GM12872 (cell line): ENCODE results near the gene TTC21A.

ENCODE experiments used
- CTCF ChIP-seq: IDR thresholded peaks from 3 replicates; pipeline ENCODE4 v1.5.1; 2011; ENCODE audit warnings: low read depth, mild to moderate bottlenecking, low read length, moderate library complexity; ENCODE audit not compliant: insufficient read depth

TTC21A gene

GRCh38 chr3:39075910-39076309, 31.6 kb upstream of the TTC21A start:
- no peak for TF ChIP-seq CTCF

DNA sequence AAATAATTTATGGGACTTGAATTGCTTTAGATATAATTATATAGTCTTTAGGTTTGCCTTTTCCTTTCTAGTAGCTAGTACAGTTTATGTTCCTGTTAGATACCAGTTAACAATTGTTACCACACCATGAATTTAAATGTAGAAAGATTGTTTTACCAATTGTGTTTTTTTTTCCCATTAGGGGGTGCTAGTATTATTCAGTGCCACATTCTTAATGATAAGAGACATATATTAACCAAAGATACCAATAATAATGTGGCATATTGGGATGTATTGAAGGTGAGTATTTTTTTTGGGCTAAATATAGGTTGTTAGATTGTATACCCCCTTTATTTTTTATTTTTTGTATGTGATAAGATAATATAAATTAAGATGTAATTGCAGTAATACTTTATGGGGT, 27.9 kb upstream of the TTC21A start:
- no peak for TF ChIP-seq CTCF

DNA sequence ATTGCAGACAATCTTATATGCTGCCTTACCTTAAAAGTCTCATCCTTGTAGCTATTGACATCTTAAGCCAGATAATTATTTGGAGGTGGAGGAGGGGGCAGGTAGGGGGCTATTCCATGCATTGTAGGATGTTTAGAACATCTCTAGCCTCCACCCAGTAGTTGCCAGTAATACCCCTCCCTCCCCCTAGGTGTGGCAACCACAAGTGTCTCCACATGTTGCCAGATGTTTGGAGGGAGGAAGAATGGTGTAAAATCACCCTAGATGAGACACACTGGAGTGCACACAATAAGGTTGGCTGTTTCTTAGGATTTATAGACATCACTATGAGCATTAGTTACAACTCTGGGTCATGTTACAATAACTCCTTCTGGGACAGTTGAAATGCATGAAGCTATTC, 27.5 kb upstream of the TTC21A start:
- TF ChIP-seq CTCF = no peak

DNA sequence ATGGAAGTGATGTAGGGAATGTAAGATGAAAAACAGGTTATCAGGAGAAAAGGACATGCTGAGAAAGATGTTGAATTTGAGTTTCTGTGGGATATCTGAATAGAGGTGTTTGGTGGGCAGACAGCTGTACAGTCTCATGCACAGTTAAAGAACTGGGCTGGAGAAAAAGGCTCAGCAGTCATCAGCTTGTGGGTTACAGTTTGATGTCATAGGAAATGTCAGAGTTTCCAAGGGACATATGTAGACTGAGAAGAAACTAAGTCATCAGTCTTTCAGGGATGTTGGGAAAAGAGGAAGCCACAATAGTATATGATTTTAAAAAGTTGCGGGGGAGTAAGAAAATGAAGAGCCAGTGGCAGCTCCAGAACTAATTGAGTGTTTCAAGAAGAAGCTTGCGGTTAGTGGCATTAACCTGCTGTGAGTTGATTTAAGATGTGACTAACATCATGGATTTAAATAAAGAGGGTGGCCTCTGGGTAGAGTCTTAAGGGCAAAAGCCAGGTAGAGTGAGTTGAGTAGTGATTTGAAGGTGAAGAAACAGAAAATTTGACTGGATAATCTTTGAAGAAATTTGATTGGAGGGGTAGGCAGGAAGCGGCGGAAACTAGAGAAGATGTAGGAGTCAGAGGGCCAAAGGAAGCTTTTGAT, 24.7 kb upstream of the TTC21A start:
- TF ChIP-seq CTCF = no peak

DNA sequence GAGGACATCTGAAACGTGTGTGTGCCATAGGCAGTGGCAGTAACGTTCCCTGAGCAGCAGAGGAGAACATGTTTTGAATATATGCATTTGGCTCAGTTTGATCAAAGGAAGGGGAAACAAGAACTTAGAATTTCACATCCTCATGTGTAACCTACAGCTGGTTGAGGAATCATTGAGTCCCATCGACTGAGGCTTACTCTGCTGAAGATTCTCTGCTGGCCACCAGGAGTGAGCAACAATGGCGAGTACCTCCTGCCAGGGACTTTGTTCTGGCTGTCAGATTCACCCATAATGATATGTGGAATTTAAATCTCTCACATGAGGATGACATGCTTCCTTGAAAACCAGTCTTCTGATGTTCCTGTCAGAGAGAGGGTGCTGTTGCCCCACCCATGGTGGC, 21.3 kb upstream of the TTC21A start:
- TF ChIP-seq CTCF = no peak

- TF ChIP-seq CTCF = no peak
Measured at GRCh38 chr3:39088456-39088855, 19.0 kb upstream of the TTC21A start.

DNA sequence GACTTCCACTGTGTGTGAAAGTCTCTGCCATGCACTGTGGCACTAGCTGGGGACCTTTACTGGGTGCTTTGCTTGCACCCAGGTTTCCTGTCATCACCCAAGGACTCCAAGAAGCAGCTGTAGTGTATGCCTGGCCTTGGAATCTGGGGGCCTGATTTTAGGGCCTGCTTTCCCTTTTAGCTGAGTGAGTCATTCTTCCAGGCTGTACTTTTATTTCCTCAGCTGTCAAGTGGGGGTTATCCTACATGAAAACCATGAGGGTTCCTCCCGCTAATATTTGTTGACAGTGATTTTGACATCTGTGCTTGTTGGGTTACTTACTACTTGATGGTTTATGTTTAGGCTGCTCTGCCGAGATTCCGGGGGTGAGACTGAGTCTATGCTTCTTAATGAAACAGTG, 18.6 kb upstream of the TTC21A start:
- TF ChIP-seq CTCF = no peak
